GM18861 (cell line): ENCODE measurements around the gene ZNF362.

Experiments
- ATAC-seq: cut with Tn5 transposase; IDR thresholded peaks from one replicate; pipeline ENCODE4 v1.9.1; 2021; ENCODE audit not compliant: unreplicated experiment

The ZNF362 gene

DNA sequence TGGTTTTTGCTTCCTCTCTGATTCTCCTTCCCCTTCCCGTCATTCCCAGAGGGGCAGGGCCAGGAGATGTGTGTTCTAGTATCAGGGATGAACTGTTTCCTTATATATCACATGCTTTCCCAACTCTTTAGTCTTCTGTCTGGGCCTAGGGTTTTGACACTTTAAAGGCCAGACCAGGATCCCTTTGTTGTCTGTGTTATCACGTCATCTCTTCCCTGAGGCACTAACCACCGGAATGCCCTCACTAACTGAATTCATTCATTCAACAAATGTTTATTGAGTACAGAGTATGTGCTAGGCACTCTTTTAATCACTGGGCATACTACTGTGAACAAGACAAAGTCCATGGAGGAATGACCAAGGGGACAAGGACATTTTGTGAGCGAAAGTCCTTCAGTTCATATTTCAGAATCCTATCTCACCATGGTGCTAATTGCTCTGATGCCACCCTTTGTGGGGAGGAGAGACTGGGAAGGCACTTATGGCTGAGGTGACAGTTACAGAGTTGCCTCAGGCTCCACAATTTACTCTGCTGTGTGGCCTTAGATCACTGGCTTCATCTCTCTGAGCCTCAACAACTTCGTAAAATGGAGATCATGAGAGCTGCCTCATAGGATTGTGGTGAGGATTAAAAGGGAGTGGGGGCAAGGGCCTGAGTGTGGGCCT, 12.0 kb upstream of the ZNF362 start:
- ATAC-seq: no peak

- ATAC-seq: no peak
Measured at GRCh38 chr1:33244809-33245186, 11.5 kb upstream of the ZNF362 start.

DNA sequence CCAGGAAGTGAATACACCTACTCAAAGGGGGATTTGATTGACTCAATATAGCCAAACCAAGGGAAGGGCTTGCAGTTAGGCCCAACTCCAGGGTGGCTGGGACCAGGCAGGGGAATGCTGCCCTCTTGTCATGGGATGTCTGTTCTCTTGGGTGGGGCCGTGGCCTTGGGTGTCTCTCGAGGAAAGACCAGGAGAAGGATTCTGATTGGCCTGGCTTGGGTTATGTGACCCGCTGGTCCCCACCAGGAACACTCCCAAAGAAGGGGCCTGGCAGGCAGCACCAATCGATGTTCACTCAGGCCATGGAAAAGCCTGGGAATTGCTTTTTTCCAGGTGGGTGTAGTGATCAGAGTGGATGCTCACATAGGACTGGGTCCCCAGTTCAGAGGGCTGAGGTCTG, 10.1 kb upstream of the ZNF362 start:
- no peak for ATAC-seq

GRCh38 chr1:33247545-33247944, 8.7 kb upstream of the ZNF362 start:
- ATAC-seq: no peak

DNA sequence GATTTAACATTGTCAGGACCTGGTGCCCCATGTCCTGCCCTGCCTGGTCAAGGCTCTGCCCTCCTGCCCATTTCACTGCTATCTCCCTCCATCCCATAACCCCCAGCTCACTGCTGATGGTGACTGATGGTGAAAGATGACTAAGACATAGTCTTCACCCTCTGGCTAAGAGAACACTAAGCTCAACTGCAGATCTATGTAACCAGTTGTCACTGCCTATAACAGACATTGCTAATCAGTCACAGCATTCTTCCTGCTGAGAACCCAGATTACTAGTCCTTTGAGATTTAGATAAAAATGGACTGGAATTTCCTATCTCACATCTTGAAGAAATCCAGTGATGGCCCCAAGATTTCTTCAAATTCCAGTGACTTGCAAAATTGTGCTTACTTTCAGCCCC, 8.0 kb upstream of the ZNF362 start:
- ATAC-seq: no peak

GRCh38 chr1:33249422-33249821, 6.9 kb upstream of the ZNF362 start:
- ATAC-seq: no peak

GRCh38 chr1:33250217-33250616, 6.1 kb upstream of the ZNF362 start:
- ATAC-seq: no peak

- ATAC-seq: no peak
Measured at GRCh38 chr1:33250724-33251123, 5.6 kb upstream of the ZNF362 start.

GRCh38 chr1:33254491-33254890, 1.8 kb upstream of the ZNF362 start:
- ATAC-seq: no peak

GRCh38 chr1:33255347-33256220, 708 bp upstream of the ZNF362 start:
- ATAC-seq: no peak

GRCh38 chr1:33256221-33256470, 146 bp upstream of the ZNF362 start:
- no peak for ATAC-seq

- no peak for ATAC-seq
Measured at GRCh38 chr1:33257207-33257771, 997 bp downstream of the ZNF362 start.

GRCh38 chr1:33257772-33258712, 1.8 kb downstream of the ZNF362 start:
- ATAC-seq: no peak

GRCh38 chr1:33258788-33259274, 2.5 kb downstream of the ZNF362 start:
- no peak for ATAC-seq

GRCh38 chr1:33259879-33260278, 3.6 kb downstream of the ZNF362 start:
- ATAC-seq: no peak

GRCh38 chr1:33260439-33260838, 4.1 kb downstream of the ZNF362 start:
- ATAC-seq: no peak

DNA sequence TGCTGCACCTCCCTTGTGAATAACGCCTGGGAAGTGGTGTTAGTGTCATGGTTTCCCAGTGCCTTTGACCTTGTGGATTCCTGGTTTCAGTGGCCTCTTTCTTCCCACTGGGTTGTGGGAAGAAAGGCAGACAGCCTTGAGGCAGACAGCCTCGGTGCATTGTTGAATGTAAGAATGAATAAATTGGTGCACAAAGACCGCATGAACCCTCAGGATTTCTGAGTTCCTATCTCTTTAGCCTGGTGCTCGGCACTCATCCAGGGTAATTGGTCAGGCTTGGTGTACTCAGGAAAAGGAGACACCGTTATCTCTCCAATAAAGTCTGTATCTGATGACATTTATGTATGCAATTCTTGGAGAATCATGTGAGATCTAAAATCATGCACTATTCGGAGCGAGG, 5.1 kb downstream of the ZNF362 start:
- no peak for ATAC-seq

GRCh38 chr1:33263890-33264504, 7.7 kb downstream of the ZNF362 start:
- ATAC-seq: no peak

DNA sequence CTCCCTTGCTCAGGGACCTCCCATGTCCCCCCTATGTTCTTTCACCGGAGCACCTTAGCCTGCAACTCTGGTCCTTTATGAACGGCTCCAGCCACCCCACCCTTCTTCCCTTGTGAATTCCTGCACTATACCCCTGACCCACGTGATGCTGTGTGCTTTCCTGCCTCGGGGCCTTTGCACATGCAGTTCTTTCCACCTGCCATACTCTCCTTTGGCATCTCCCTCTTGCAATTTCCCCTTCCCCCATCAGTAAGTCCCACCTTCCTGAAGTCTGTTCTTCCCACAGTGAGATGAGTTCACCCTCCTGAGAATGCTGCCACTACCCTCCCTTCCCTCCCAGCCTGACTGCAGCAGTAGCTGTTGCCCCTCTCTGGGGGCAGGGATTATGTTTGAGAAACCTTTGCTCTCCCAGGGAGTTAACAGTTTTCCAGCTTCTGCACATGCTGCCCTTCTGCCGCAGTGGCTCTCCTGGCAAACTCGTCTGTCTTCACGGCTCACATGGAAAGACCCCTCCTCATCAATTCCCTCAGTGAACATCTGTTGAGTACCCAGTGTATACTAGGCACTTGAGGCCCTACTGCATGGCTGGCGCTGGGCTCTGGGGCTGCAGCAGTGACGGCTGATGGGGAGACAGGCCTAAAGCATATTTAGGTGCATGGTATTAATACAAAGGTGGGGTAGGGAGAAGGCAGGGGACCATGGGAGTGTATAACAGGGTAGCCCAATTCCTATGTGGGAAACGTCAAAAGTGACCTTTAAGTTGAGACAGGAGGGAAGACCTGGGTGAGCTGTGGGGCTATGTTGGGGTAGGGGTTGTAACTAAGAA, 9.7 kb downstream of the ZNF362 start:
- ATAC-seq: no peak

GRCh38 chr1:33266766-33267165, 10.5 kb downstream of the ZNF362 start:
- ATAC-seq: no peak
